ENCODE results near the gene SLC26A11.

GRCh38 chr17:80290156-80290555 is 69.9 kb downstream of the SLC26A11 start:
- TF ChIP-seq CTCF (IDR thresholded peaks at IDR 0.05; ENCODE audit: low read depth, low read length, poor library complexity, severe bottlenecking) (no peak), EZH2phosphoT487 (IDR thresholded peaks at IDR 0.05; ENCODE audit: borderline replicate concordance, low read length) (no peak)

Measured in DOHH2 (cell line).